HG03025 (cell line): ENCODE measurements around the gene CITED4.
"Not testable (repeated sequence)": the region's sequence is repeated elsewhere in the genome, so short reads cannot be mapped to it uniquely, and the experiment has no call there.

Experiments used
- ATAC-seq: cut with Tn5 transposase; IDR thresholded peaks from one replicate; pipeline ENCODE4 v1.9.1; 2021; ENCODE audit warnings: mild to moderate bottlenecking, moderate library complexity; ENCODE audit not compliant: unreplicated experiment, low FRiP score

Gene CITED4, protein sequence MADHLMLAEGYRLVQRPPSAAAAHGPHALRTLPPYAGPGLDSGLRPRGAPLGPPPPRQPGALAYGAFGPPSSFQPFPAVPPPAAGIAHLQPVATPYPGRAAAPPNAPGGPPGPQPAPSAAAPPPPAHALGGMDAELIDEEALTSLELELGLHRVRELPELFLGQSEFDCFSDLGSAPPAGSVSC

DNA sequence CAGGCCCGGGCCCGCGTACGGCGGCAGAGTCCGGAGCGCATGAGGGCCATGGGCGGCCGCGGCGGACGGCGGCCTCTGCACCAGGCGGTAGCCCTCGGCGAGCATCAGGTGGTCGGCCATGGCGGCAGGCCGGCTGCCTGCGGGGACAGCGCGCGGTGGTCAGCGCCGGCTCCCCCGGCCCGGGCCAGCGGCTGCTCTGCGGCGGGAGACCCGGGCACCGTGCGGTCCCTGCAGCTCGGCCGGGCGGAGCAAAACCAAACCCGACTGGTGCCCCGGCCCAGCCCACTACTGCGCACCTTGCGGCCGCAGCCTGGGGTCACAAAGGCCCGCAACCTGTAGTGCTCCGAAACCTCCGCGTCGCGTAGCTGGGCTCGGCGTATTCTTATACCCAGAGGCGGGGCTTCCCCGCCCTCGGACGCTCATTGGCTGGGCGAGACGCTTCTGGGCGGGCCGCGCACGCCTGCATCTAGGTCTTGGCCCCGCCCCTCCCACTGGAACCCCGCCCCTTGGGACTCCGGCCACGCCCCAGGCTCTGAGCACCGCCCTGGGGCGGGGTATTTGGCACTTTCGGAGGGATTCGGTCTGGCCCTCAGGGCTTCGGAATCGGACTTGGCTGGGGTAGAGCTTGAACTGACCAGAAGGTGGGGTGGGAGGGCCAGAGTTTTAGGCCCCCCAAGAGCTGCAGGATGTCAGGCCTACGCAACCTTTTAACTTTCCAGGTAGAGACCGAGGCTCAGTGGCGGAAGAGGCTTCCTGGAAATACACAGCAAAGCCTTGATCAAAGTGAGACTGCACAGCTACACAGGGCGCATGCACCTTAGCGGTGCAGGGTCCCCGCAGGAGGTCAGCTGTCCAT, at the start of gene CITED4:
CITED4 (minus strand) TSS at position 356 of the 856 bp plus-strand sequence; CDS start at position 120, 236 bp downstream.
- ATAC-seq = peak; percentile 73

DNA sequence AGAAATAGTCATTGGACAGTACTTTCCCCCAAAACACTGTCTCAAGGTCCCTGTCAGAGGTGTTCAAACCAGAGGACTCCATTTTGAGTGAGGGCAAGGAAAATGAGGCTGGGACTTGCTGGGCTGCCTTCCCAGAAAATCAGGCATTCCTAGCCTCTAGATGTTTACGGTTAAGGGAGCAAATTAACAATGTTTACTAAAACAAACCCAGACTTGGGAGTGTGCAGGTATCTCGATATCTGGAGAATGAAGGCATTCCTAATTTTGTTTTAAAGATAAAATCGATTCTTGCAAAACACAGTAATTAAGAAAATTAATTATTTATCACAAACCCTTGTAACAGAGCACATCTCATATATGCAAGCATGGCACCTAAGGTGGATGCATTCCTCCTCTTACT, 48.9 kb upstream of the CITED4 start:
- ATAC-seq = no peak

DNA sequence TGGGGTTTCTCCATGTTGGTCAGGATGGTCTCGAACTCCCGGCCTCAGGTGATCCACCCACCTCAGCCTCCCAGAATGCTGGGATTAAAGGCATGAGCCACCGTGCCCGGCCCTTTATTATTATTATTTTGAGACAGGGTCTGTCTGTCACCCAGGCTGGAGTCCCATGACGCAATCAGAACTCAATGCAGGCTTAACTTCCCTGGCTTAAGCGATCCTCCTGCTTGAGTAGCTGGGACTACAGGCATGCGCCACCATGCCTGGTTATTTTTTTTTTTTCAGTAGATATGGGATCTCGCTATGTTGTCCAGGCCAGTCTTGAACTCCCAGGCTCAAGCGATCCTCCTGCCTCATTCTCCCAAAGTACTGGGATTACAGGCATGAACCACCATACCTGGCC, 47.1 kb upstream of the CITED4 start:
- no peak for ATAC-seq

DNA sequence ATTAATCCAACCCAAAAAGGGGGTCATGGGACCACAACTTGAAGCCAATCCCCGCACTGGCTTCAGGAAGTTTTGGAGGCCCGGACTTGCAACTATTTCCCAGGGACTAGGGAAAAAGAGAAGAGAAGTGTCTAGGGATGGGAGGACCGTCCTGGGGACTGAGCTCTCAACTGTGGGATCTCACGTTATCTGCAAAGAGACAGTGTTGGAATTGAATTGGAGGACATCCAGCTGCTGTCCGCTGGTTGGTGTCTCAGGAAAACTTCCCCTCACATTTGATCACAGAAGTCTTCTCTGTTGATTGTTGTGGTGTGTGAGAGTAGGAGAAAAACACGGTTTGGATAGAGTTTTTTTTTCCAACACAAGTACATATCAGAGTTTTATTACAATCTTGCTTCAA, 46.2 kb upstream of the CITED4 start:
- ATAC-seq = no peak

DNA sequence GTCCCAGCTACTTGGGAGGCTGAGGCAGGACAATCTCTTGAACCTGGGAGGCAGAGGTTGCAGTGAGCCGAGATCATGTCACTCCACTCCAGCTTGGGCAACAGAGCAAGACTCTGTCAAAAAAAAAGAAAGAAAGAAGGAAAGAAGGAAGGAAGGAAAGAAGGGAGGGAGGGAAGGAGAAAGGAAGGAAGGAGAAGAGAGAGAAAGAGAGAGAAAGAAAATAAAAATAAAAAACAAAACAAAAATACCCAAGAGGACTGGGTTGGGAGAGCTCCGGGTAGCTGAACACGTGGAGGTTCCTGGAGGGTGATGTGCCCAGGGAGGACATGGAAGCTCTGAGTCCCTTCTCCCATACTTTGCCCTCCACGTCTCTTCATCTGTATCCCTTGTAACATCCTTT, 45.7 kb upstream of the CITED4 start:
- ATAC-seq = no peak

DNA sequence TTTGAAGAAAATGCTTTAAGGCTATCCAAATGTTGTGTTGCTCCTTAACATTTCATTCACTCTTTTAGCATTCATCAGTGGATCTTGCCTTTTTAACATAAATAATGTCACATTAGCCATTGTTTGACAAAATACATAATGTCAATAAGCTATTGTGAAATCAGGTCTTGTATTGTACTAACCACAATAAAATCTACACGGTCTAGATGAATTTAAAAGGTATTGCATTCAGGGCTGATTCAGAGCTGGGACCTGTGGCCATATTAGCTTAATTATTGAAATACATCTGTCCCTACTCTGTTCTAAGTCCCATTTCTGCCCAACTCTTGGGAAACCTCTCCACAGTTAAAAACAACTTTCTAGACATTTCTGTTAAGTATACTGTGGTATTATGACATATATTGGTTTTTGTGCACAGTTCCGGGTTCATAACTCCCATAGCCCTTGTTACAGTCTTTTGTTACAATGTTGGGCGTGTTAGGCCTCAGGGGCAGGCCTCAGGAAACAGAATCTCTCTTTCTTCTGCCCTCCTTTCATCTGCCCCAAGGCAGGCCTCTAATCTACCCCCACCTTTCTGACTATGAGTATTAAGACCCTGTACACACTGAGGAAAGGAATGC, 44.7 kb upstream of the CITED4 start:
- no peak for ATAC-seq

DNA sequence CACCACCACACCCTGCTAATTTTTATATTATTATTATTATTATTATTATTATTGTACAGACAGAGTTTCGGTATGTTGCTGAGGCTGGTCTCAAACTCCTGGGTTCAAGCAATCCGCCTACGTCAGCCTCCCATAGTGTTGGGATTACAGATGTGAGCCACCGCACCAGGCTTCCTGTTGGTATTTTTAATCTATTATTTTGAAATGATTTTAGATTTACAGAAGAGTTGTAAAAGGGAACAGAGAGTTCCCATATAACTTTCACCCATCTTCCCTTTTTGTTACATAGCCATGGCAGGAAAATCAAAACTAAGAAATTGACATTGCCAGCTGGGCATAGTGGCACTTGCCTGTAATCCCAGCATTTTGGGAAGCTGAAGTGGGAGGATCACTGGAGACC, 42.9 kb upstream of the CITED4 start:
- no peak for ATAC-seq

DNA sequence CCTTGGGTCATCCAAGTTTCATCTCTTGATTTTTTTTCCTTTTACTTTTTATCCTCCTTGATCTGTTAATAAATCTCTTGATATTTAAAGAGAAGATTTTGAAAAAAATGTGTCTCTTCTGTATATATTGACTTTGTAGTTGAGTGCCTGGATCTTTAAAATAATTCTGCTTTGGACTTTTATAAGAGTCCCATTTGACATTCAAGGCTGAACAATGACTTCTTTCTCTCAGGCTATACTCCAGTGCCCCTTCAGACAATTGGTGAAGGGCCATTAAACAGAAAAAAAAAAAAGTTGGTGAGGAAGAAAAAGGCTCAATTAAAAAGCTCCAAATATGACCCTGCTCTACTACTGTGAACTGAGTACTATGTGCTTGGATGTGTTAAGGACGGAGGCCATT, 40.9 kb upstream of the CITED4 start:
- no peak for ATAC-seq

DNA sequence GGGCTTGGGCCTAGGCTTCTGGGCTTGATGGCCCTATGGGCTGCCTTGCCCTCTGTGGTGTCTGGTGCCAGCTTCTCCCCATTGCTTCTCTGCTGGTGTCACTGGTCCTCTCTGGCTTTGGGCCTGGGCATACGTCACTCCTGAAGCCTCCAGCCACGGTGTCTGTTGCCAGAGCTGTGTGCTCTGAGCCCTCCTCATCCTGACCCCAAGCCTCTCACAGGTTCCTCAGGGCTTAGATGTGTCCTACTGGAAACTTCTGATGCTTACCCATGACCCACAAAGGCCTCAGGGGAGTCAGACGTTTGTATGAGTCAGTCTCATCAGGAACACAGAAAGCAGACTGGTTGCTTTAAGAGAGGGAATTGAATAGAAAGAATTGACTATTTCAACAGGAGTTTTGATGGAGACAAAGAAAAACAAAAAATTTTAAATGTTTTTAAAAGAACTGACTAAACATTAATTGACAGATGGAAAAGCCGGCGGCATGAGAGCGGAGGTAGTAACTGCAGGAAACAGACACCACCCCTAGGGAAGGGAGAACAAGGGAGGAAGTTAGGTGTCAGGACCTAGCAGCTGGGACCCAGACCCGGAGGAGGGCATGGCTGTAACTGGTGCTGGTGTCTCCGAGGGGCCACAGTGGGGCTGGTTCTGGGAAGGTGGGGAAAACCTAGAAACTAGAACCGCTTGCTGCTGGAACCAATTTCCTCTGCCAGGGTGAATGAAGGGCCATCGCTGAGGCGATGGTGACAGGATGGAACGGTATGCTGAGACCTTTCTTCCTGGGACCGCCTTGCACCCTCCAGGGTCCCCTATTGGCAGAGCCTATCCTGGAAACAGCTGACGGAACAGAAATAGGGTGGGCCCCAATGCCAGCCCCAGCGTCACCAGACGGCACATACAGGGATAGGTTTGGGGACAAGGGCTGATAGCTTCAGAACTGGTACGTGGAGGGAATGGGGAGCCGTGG, 40.0 kb upstream of the CITED4 start:
- no peak for ATAC-seq

DNA sequence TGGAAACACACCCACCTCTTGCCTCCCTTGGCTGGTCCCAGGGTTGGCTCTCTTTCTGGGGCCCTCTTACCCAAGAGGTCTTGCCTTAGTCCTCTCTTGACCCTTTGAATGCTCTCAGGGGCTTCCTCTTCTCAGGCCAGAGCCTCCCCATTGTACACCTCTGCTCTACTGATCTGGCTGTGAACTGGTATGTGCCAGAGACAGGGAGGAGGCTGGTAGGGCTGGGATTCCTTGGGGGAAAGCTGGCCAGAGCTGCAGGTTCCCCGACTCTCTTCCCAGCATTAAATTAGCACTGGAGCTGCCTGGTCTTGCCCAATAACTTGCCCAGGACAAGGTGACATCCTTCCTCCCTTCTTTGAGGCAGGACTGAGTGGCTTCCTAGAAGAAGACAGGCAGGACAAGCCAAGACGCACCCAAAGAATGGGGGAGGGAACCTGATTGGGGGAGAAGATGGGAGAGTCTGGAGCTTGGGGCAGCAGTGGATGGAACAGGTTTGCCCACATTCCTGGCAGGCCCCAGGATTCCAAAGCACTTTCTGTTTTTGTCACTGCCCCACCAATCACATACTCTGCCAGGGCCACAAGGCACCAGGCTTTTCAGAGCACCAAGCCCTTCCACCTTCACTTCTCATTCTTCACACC, 37.2 kb upstream of the CITED4 start:
- ATAC-seq = no peak

DNA sequence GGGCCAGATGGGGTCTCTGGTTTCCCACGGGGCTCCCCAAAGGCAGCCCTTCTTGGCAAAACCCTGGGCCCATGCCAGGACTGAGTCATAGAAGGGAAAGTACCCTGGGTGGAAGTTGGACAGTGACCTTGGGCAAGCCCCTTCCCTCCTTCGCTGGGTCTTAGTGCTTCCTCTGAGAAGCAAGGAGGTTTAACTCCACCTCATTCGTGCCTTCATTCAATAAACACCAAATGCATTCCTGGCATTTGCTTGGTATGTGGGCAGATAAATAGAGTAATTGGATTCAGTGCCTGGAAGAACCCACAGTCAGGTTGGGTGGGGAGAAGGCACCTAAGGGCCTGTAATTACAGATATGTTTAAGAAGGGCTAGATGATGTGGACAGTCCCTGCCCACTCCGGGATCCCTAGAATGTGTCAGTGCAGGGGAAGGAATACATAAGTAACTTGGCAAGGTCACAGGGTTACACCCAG, 36.3 kb upstream of the CITED4 start:
- ATAC-seq = no peak

DNA sequence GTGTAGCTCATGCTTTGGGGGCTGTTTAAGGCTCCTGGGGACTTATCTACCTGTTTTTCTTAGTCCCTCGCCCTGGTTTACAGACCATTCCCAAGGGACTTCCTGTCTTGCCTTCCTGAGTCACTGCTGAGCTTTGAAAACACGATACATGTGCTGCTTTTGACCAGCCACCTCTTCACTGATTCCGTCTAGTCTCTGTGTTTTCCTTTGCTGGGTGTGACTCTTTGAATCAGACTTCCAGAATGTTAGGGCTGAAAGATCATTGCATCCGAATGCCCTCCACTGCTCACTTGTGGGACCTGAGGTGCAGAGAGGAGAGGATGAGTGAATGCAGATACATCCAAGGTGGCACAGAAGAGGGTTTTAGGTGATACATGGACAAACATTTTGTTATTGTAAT, 35.4 kb upstream of the CITED4 start:
- no peak for ATAC-seq

DNA sequence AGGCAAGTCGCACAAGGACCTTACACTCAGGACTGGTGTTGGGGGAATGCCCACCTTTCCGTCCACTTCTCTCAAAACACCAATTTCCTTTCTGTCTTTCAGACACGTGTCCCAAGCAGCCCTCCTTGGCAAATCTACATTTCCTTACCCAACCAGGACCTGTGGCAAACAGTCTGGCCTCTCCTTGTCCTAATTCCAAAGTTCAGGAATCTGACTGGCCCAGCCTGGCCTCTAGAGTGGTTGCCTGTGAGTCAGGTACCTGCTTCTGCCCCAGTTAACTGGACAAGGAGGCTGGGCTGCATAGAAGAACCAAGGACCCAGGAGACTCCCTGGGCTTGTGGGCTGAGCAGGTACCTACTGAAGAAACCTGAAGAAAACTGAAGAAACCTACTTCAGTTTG, 34.3 kb upstream of the CITED4 start:
- no peak for ATAC-seq

DNA sequence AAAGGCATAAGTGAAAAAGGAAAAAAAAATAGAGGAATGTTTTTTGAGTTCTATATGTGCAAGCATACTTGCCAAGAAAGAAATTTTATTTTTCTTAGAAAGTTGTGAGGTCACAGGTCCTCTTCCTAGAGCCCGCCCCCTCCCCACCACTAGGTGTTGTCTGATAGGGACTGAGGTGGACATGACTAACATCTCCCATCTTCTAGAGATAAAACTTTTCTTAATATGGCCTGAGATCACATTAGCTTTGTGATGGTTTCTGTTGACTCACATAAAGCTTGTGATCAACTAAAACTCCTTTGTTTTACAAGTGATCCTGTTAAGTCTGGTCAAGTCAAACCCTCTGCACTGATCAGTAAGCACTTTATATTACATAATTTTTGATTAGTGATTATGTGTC, 33.4 kb upstream of the CITED4 start:
- ATAC-seq = no peak

DNA sequence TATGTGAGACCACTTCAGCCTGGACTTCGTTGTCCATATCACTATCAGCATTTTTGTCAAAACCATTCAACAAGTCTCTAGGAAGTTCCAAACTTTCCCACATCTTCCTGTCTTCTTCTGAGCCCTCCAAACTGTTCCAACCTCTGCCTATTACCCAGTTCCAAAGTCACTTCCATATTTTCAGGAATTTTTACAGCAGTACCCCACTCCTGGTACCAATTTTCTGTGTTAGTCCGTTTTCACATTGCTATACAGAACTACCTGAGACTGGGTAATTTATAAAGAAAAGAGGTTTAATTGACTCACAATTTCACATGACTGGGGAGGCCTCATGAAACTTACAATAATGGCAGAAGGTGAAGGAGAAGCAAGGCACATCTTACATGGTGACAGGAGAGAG, 32.7 kb upstream of the CITED4 start:
- not testable (repeated sequence) for ATAC-seq

DNA sequence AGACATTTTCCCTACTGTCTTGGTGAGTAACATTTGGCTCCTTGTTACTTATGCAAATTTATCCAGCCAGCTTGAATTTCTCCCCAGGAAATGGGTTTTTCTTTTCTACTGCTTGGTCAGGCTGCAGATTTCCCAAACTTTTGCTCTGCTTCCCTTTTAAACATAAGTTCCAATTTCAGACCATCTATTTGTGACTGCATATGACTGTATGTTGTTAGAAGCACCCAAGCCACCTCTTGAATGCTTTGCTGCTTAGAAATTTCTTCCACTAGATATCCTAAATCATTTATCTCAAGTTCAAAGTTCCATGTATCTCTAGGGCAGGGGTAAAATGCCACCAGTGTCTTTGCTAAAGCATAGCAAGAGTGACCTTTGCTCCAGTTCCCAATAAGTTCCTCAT, 32.3 kb upstream of the CITED4 start:
- ATAC-seq = no peak

DNA sequence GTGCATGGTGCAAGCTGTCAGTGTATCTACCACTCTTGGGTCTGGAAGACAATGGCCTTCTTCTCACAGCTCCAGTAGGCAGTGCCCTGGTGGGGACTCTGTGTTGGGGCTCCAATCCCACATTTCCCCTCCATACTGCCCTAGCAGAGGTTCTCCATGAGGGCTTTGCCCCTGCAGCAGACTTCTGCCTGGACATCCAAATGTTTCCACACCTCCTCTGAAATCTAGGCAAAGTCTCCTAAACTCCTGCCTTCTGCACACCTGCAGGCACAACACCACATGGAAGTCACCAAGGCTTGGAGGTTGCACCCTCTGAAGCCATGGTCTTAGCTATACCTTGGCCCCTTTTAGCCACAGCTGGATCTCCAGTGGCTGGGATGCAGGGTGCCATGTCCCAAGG, 31.8 kb upstream of the CITED4 start:
- ATAC-seq = no peak

DNA sequence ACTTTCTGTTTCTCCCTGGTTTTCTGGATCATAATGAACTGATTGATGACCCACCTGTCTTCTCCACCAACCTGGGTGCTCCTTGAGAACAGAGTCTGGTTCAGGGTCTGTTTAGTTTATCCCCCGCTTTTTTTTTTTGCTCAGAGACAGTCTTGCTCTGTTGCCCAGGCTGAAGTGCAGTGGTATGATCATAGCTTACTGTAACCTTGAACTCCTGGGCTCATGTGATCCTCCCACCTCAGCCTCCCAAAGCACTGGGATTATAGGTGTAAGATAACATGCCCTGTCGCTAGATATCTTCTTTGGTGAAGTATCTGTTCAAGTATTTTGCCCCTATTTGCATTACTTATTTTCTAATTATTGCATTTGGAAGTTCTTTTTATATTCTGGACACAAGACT, 30.2 kb upstream of the CITED4 start:
- ATAC-seq = no peak

DNA sequence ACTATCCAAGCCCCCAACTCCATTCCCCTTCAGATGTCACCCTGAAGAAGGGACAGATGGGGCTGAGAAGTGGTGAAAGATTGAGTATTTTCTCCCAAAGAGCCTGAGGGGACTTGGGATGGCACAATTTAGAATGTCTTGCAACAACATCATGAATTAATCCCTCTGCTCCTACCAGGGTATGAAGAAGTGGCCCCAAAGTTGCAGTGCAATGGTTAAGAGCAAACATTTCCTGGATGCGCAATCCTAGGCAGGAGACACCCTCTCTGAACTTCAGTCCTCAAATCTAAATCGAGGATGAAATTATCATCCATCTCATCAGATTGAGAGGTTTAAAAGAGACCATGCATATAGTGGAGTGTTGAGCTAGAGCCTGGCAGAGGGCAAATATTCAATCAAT, 28.6 kb upstream of the CITED4 start:
- ATAC-seq = no peak

DNA sequence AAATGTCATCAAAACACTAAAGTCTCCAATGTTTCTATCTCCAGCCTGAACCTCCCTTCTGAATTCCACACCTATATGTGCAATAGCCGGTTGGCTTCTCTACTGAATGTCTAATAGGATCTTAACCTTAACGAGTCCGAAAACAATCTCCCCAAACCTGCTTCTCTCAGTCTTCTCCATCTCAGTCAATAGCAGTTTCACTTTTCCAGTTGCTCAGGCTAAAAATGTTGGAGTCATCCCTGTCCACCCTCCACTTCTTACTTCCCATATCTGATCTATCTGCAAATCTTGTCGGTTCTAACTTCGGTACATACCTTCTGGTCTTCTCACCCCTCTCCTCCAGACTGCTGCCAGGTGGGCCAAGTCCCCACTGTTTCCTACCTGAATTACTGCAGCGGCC, 25.5 kb upstream of the CITED4 start:
- no peak for ATAC-seq
